Hematopoietic multipotent progenitor cell (in vitro differentiated cells): Measurements from ENCODE around the gene DDX24. TPM values are rescaled to one million over a fixed set of nuclear protein-coding genes. Genes with fewer than 3 reads are reported as not detected.
A peak's percentile ranks its signal among the peaks of the same experiment; 100 is the strongest.
"Not testable (repeated sequence)": the region's sequence is repeated elsewhere in the genome, so short reads cannot be mapped to it uniquely, and the experiment has no call there.

Experiments
- DNase-seq, 3 donors: peaks; one replicate each; pipeline ENCODE4 v3.0.0-alpha.2; 2011 to 2015; ENCODE audit warnings: low read depth in 2 of 3, low spot score in 2 of 3
- total RNA-seq: library from RNA; depleted of rRNA; stranded (reverse); fragments of >200 nt; gene quantifications from one replicate; pipeline ENCODE4 v1.2.3, GENCODE V29; 2012

The DDX24 gene
- total RNA-seq, 1 donor = 81.3 TPM

- DNase-seq = no peak
Observed at GRCh38 chr14:94081386-94081820, 401 bp upstream of the DDX24 start.

GRCh38 chr14:94079891-94080620 lies 946 bp downstream of the DDX24 start:
- peak in 1 of 3 donors; percentile 26 for DNase-seq

GRCh38 chr14:94077823-94078222 lies 3.2 kb downstream of the DDX24 start:
- DNase-seq = no peak

GRCh38 chr14:94077111-94077821 lies 3.7 kb downstream of the DDX24 start:
- no peak for DNase-seq

DNA sequence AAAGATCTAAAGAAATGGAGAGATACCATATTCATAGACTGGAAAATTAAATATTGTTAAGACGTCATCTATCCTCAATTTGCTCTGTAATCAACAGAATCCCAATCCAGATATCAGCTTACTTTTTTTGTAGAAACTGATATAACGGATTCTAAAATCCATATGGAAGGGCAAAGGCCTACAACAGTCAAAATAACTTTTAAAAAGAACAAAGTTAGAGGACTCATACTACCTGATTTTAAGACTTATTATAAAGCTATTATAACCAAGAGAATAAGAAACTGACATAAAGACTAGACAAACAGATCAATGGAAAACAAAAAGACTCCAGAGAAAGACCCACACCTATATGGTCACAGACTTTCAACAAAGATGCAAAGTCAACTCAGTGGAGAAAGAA lies 6.0 kb downstream of the DDX24 start:
- DNase-seq = no peak

- DNase-seq = no peak
Observed at GRCh38 chr14:94074534-94074933, 6.5 kb downstream of the DDX24 start.

GRCh38 chr14:94072076-94072475 lies 8.9 kb downstream of the DDX24 start:
- DNase-seq = not testable (repeated sequence)

- no peak for DNase-seq
Observed at GRCh38 chr14:94066089-94066676, 14.8 kb downstream of the DDX24 start.

GRCh38 chr14:94062344-94062940 lies 18.6 kb downstream of the DDX24 start:
- DNase-seq = no peak

DNA sequence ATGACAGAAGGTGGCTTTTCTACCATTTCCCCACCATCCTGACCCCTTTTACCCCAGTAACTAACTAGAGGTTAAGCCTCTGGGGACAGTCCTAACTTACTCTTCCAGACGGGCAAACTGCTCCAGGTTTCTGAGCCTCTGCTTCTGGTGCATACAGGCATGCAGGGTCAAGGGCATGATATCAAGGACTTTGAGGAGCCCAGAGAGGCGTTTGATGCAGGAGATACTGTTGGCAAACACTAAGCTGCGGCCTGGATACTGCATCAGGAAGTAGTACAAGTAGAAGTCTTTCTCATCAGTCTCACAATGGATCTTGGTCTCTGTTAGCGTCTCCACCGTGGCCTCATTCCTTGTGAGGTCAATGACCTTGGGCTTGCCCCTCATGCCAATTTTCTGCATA lies 21.0 kb downstream of the DDX24 start:
- DNase-seq = no peak

DNA sequence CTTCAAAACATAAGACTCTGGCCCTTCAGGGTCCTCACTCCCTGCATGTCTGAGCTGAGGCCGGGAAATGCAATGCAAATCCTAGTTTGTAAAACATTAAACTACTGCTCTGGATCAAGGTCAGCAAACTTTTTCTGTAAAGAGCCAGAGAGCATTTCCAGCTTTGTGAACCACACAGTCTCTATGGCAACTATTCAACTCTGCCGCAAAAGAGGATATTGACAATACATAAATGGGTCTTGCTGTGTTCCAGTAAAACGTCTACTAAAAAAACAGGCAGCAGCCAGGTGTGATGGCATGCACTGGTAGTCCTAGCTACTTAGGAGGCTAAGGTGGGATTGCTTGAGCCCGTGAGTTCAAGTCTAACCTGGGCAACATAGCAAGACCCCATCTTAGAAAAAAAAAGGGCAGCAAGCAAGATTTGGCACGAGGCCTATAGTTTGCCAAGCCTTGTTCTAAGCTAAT lies 22.3 kb downstream of the DDX24 start:
- DNase-seq = no peak

DNA sequence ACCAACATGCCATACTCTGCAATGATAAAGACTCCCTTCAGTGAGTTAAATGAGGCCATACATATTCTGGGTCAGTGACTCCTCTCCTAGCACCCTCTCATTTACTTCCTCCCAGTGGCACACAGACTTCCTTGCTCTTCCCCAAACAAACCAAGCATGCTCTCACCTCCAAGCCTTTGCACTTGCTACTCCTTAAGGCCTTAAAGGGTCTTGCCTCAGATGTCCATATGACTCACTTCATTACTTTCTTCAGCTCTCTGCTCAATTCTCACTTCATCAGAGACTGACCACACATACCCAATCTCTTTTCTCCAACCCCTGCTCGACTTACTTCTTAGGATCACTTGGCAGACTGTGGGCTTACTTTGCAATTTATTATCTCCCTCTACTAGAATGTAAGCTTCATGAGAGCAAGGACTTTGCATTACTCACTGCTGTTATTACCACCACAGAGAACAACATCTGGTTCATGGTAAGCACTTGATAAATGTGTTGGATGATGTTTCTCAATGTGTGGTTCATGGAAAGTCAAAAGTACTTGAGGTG lies 22.8 kb downstream of the DDX24 start:
- no peak for DNase-seq

- DNase-seq = no peak
Observed at GRCh38 chr14:94056579-94057308, 24.3 kb downstream of the DDX24 start.

GRCh38 chr14:94054936-94055335 lies 26.1 kb downstream of the DDX24 start:
- DNase-seq = no peak

DNA sequence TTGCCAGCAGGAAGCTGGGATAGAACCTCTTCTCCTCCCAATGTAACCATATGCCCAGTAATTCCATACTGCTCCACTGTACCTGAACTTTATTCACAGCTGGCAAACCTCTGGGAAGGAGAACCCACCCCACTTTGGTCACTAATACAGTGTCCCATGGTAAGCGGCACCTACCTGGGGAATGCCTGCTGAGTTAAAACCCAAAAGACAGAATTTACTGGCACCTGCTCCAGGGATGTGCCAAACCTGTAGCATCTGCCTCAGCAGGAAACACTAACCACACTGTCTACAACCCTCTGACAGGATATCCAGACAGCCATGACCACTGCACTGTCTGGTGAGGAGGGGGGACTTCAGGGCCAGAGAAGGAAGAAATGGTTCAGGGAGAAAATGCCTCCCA lies 26.6 kb downstream of the DDX24 start:
- DNase-seq = no peak

- DNase-seq = no peak
Observed at GRCh38 chr14:94052662-94053061, 28.3 kb downstream of the DDX24 start.

GRCh38 chr14:94052199-94052598 lies 28.8 kb downstream of the DDX24 start:
- no peak for DNase-seq

- DNase-seq = no peak
Observed at GRCh38 chr14:94051779-94052178, 29.2 kb downstream of the DDX24 start.

DNA sequence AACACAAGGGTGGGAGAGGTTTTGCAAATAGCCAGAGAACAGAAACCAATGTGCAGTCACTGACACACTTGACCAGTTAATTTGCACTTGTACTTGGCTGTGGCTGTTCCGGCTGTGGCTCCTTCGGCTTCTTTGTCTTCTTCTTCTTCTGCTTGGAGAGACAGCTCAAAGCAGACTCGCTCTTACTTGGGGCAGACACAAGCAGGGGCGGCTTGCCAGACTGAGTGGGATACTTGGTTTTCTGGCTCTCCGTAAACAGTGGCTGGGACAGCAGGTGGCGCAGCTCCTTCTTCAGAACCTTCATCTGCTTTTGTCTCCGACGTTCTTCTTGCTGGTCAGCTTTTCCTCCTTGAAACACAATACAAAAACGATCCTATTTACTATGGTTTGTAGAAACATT lies 29.9 kb downstream of the DDX24 start:
- DNase-seq = peak in 1 of 3 donors; percentile 18

DNA sequence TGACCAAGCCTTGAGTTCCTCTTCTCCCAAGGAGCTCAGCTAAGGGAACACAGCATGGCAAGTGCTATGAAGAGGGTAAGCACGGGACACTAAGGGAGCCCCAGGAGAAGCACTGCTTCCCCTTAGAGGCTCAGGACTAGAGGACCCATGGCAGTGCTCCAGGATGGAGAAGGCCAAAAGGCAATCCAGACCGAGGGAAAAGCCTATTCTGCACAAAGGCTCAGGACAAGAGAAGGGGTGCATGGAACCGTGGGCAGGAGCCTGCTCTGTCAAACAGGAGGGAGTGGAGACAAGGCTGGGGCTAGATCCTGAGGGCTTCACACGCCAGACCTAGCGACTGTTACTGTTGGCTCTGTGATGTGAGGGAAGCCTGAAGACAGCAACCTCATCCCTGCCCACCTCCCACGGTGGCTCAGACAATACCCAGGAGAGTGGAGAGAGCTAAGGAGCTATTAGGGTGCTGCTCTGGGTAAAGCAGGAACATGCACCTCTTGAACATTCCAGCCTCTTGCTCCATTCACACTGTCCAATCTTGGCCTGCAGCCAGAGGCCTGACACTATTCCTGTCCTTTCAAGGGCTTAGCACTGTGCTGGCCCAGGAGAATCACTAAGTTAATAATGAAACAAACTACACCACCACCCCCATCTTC lies 30.6 kb downstream of the DDX24 start:
- DNase-seq = no peak
